K562 (cell line): ENCODE measurements around the gene TRAF5. TPM values are rescaled to one million over a fixed set of nuclear protein-coding genes. Genes with fewer than 3 reads are reported as not detected.

Experiments
- CHD1 ChIP-seq: fragments of 200-600 bp; sonication (generic); IDR thresholded peaks from one replicate; pipeline ENCODE4 v1.6.1; 2012; ENCODE audit warnings: mild to moderate bottlenecking, moderate library complexity, low read length, inconsistent platforms
- CSDE1 ChIP-seq, 2 experiments: fragments of 450-650 bp; IDR thresholded peaks; 2 replicates each; pipeline ENCODE4 v1.6.1; 2016; ENCODE audit warnings: mild to moderate bottlenecking in 1 of 2
- EWSR1 ChIP-seq: fragments of 450-650 bp; IDR thresholded peaks from 2 replicates; pipeline ENCODE4 v1.6.1; 2018; ENCODE audit warnings: borderline replicate concordance, mild to moderate bottlenecking, low read depth, moderate library complexity; ENCODE audit not compliant: partially characterized antibody
- FOXK1 ChIP-seq: sonication (generic); formaldehyde crosslinking; IDR thresholded peaks from 2 replicates; pipeline ENCODE4 v1.8.0; 2022; ENCODE audit warnings: missing genetic modification reagents, mild to moderate bottlenecking, borderline replicate concordance
- HDAC3 ChIP-seq: fragments of 450-650 bp; IDR thresholded peaks from 2 replicates; pipeline ENCODE4 v1.6.1; 2018; ENCODE audit warnings: borderline replicate concordance, mild to moderate bottlenecking, moderate library complexity; ENCODE audit not compliant: partially characterized antibody
- OTX1 ChIP-seq: fragments of 450-650 bp; formaldehyde crosslinking; IDR thresholded peaks from 2 replicates; pipeline ENCODE4 v1.4.0; 2022; ENCODE audit warnings: mild to moderate bottlenecking
- PHB ChIP-seq: fragments of 250-450 bp; sonication (Bioruptor Pico); IDR thresholded peaks from 2 replicates; pipeline ENCODE4 v1.5.0; 2021
- SMAD1 ChIP-seq: fragments of 150-350 bp; IDR thresholded peaks from 2 replicates; pipeline ENCODE4 v1.6.1; 2014; ENCODE audit warnings: low read length, low read depth; ENCODE audit not compliant: partially characterized antibody
- SMAD4 ChIP-seq: fragments of 250-450 bp; sonication (Bioruptor Pico); conservative IDR thresholded peaks from 2 replicates; pipeline ENCODE4 v1.8.0; 2021; ENCODE audit warnings: inconsistent platforms, mild to moderate bottlenecking, moderate library complexity
- TAF1 ChIP-seq: IDR thresholded peaks from 2 replicates; pipeline ENCODE4 v1.6.1; 2011; ENCODE audit warnings: mild to moderate bottlenecking, low read length, moderate library complexity; ENCODE audit not compliant: insufficient read depth, control insufficient read depth, severe bottlenecking; ENCODE audit errors: extremely low read depth
- TAF9B ChIP-seq: fragments of 450-650 bp; IDR thresholded peaks from 2 replicates; pipeline ENCODE4 v1.6.1; 2018; ENCODE audit warnings: mild to moderate bottlenecking; ENCODE audit not compliant: partially characterized antibody
- TEAD2 ChIP-seq: fragments of 450-650 bp; IDR thresholded peaks from 2 replicates; pipeline ENCODE4 v1.6.1; 2016; ENCODE audit warnings: missing genetic modification characterization, control low read depth, missing compliant biosample characterization
- TFAM ChIP-seq: fragments of 250-450 bp; sonication (Bioruptor Pico); conservative IDR thresholded peaks from 2 replicates; pipeline ENCODE4 v1.5.0; 2021; ENCODE audit warnings: mild to moderate bottlenecking, moderate library complexity
- ZBTB1 ChIP-seq: sonication (generic); formaldehyde crosslinking; IDR thresholded peaks from 2 replicates; pipeline ENCODE4 v1.8.1; 2023; ENCODE audit warnings: missing genetic modification reagents, low read depth, mild to moderate bottlenecking, borderline replicate concordance
- ZNF175 ChIP-seq: fragments of 200-800 bp; sonication (Bioruptor generic); IDR thresholded peaks from 2 replicates; pipeline ENCODE4 v1.6.1; 2016; ENCODE audit warnings: low read depth, mild to moderate bottlenecking, missing genetic modification characterization, missing compliant biosample characterization
- ZNF589 ChIP-seq: fragments of 200-800 bp; sonication (Bioruptor generic); IDR thresholded peaks from 2 replicates; pipeline ENCODE4 v1.6.1; 2016; ENCODE audit warnings: low read depth, missing genetic modification characterization, missing compliant biosample characterization
- ZNF780A ChIP-seq: fragments of 250-450 bp; sonication (Bioruptor Pico); IDR thresholded peaks from 2 replicates; pipeline ENCODE4 v1.5.0; 2021; ENCODE audit warnings: mild to moderate bottlenecking
- polyA plus RNA-seq, 8 experiments: library from polyadenylated mRNA; depleted of rRNA in 4 of 8; stranded (reverse) in 5 of 8; unstranded in 3 of 8; fragments of >200 nt; fragmentation: Nextera tagmentation in 2 of 8; fragmentation: Illumina TruSeq in 1 of 8; extraction: Ambion mirVana in 2 of 8; extraction: Trizol in 1 of 8; gene quantifications; 2 replicates each; pipeline versions ENCODE4 v1.2.1 to v1.2.3, GENCODE V29; 2011 to 2014; ENCODE audit warnings: inconsistent platforms in 1 of 8, missing spikeins in 1 of 8
- total RNA-seq, 7 experiments: library from RNA; depleted of rRNA in 6 of 7; stranded (reverse); fragments of >200 nt in 6 of 7; fragmentation: Illumina TruSeq in 2 of 7; extraction: Trizol in 2 of 7; gene quantifications; 2 replicates each; pipeline versions ENCODE4 v1.2.1 to v1.2.3, GENCODE V29; 2011 to 2021; ENCODE audit warnings: low replicate concordance in 1 of 7
- TF ChIP-seq, protein P1 (sequence below): IDR thresholded peaks from 2 replicates; pipeline ENCODE4 v1.6.1; 2012; ENCODE audit warnings: low read depth, low read length, improper control_type of control experiment, borderline replicate concordance
- TF ChIP-seq, protein P2 (sequence below): sonication (generic); formaldehyde crosslinking; IDR thresholded peaks from 2 replicates; pipeline ENCODE4 v1.8.1; 2023; ENCODE audit warnings: mild to moderate bottlenecking, missing genetic modification reagents
- TF ChIP-seq, protein P3 (sequence below), 2 experiments: fragments of 150-350 bp in 1 of 2; IDR thresholded peaks; 2 replicates each; pipeline ENCODE4 v1.6.1; 2012 to 2016; ENCODE audit warnings: low read depth in 2 of 2, low read length in 2 of 2, mild to moderate bottlenecking in 1 of 2, moderate library complexity in 1 of 2

TRAF5 gene
- total and polyA plus RNA-seq, 9 of the 15 experiments (the other 6 are each of a cell fraction or from before 2014, with no cell fraction given): 2.0 to 9.3 (median 5.3) TPM

DNA sequence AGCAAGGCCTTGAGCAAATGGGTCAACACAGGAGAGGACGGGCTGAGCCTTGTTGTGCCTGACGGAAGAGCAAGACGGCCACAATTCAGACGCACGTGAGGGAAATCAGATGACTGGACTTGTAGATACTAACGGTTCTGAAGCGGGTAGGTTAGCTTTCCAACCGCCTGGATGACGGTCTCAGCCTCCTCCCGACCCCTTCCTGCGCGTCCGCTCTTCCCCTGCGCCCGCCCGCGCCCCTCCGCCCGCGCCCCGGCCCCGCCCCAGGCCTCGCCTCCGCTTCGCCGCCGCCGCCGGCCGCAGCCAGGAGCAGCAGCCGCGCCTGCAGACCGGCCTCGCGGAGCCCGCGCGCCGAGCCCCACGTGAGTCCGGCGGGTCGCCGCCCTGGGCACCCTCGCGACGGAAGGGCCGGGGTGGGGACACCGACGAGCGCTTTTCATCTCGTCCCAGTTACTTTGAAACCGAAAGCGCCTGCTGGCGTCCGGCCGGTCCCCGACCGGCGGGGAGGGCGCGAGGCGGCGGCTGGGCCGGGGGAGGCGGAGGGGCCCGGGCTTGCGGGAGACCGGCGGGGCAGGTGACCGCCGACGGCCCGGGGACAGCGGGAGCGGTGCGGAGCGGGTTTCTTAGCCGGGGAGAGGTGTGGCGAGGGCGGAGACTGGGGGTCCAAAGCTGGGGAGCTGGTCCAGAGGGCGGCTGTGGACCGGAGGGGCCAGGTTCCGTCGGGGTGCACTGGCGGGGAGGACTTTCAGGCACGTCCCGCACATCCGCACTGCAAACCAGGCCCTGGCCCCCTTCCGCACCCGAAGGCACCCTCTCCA is at the start of gene TRAF5 (continued):
- TF ChIP-seq TAF1 (peak; percentile 29), EWSR1 (no peak), ZBTB1 (CRISPR knock-in tag) (0 out of 2 replicates have a peak, but pooled peaks have one; percentile 29), SMAD1 (no peak), CSDE1 (IDR thresholded peaks at IDR 0.05) (no peak), ZNF780A (no peak), TFAM (CRISPR knock-in tag) (no peak), FOXK1 (CRISPR knock-in tag) (no peak), ZNF589 (CRISPR knock-in tag) (0 out of 2 replicates have a peak, but pooled peaks have one; percentile 29), HDAC3 (no peak), PHB (CRISPR knock-in tag) (no peak), TEAD2 (tag) (no peak), SMAD4 (CRISPR knock-in tag) (peak; percentile 63; the same call in 1 of the 2 replicates), TAF9B (no peak), OTX1 (CRISPR knock-in tag) (no peak), ZNF175 (CRISPR knock-in tag) (0 out of 2 replicates have a peak, but pooled peaks have one; percentile 27), CHD1 (peak; percentile 23)
- TF ChIP-seq, protein P1, sequence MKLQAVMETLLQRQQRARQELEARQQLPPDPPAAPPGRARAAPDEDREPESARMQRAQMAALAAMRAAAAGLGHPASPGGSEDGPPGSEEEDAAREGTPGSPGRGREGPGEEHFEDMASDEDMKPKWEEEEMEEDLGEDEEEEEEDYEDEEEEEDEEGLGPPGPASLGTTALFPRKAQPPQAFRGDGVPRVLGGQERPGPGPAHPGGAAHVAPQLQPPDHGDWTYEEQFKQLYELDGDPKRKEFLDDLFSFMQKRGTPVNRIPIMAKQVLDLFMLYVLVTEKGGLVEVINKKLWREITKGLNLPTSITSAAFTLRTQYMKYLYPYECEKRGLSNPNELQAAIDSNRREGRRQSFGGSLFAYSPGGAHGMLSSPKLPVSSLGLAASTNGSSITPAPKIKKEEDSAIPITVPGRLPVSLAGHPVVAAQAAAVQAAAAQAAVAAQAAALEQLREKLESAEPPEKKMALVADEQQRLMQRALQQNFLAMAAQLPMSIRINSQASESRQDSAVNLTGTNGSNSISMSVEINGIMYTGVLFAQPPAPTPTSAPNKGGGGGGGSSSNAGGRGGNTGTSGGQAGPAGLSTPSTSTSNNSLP: no peak
- TF ChIP-seq, protein P2, sequence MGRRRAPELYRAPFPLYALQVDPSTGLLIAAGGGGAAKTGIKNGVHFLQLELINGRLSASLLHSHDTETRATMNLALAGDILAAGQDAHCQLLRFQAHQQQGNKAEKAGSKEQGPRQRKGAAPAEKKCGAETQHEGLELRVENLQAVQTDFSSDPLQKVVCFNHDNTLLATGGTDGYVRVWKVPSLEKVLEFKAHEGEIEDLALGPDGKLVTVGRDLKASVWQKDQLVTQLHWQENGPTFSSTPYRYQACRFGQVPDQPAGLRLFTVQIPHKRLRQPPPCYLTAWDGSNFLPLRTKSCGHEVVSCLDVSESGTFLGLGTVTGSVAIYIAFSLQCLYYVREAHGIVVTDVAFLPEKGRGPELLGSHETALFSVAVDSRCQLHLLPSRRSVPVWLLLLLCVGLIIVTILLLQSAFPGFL: no peak
- TF ChIP-seq, protein P3, sequence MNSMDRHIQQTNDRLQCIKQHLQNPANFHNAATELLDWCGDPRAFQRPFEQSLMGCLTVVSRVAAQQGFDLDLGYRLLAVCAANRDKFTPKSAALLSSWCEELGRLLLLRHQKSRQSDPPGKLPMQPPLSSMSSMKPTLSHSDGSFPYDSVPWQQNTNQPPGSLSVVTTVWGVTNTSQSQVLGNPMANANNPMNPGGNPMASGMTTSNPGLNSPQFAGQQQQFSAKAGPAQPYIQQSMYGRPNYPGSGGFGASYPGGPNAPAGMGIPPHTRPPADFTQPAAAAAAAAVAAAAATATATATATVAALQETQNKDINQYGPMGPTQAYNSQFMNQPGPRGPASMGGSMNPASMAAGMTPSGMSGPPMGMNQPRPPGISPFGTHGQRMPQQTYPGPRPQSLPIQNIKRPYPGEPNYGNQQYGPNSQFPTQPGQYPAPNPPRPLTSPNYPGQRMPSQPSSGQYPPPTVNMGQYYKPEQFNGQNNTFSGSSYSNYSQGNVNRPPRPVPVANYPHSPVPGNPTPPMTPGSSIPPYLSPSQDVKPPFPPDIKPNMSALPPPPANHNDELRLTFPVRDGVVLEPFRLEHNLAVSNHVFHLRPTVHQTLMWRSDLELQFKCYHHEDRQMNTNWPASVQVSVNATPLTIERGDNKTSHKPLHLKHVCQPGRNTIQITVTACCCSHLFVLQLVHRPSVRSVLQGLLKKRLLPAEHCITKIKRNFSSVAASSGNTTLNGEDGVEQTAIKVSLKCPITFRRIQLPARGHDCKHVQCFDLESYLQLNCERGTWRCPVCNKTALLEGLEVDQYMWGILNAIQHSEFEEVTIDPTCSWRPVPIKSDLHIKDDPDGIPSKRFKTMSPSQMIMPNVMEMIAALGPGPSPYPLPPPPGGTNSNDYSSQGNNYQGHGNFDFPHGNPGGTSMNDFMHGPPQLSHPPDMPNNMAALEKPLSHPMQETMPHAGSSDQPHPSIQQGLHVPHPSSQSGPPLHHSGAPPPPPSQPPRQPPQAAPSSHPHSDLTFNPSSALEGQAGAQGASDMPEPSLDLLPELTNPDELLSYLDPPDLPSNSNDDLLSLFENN (IDR thresholded peaks at IDR 0.05; ENCODE audit: low read depth in 2 of 2, low read length in 2 of 2): no peak
